ENCODE measurements around the gene CEP41. TPM values are rescaled to one million over a fixed set of nuclear protein-coding genes. Genes with fewer than 3 reads are reported as not detected.

Gene CEP41
- total RNA-seq, 1 donor from 2014 or later = 14.2 TPM

DNA sequence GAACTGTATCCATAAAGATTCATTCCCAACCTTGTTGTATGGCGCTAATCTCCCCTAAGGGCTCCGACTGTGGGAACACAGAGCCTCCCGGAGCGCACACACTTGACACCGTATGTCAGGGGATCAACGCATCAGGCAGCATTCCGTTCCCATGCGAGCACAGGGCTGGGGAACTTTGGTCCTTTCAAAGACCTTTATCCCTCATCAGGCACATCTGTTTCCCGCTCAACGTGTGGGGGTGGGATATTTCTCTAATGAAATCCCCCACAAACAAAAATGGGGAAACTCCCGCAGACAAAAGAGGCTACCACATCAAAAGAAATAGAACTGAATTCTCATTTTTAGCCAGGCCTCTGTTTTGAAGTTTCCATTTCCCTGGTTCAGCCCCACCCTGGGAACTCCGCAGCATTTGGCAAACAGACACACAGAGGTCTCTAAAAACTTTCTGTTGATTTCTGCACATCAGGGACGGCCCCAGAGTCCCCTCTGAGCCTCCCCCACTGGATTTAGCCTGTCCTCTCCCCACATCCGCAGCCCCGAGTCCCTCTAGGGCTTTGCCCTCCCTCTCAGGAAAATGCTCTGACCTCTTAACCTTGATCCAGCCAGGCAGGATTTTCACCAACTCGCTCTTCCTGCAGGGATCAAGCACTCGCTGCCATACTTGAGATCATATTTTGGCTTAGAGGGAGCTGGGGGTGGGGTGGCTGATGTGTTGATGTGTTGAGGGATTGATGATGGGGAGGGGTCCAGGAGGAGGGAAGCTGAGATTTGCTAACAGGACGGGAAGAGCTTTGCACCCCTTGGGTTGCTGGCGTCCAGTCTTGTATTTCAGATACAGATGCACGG is 89.6 kb downstream of the CEP41 start:
- DNase-seq = no peak

DNA sequence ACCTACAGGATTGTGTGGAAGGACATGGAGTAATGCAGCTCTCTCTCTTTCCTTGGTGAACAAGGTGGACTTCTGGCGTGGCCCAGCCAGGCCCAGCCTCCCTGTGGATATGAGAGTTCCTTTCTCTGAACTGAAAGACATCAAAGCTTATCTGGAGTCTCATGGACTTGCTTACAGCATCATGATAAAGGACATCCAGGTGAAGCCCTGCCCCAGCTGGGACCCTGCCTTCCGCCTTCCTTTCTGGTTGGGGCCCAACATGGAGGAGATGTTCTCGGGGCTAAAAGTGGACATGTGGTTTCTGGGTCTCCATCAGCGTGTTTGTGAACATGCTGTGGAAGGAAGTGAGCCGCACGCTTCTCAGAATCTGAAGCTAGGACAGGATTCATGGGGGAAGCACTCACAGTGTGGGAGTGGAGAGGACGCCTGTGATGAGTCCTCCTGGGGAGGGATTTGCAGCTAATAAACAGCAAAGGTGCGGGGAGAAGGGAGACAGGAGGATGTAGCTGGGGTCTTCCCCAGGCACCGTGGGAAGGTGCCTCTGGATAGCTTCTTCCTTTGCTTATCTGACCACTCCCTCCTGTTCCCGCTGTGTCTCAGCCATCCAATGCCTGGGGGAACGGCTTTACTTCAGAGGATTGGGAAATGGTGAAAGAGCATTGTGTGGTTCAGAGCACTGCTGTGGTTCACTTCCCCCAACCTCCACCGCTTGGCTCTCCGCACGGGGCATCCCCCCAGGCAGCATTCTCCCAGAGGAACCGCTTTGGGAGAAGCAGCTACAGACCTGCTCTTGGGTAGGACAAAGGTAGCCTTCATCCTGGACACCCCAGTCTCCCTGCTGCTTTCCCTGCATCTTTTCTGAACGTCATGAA is 90.7 kb downstream of the CEP41 start:
- no peak for DNase-seq

DNA sequence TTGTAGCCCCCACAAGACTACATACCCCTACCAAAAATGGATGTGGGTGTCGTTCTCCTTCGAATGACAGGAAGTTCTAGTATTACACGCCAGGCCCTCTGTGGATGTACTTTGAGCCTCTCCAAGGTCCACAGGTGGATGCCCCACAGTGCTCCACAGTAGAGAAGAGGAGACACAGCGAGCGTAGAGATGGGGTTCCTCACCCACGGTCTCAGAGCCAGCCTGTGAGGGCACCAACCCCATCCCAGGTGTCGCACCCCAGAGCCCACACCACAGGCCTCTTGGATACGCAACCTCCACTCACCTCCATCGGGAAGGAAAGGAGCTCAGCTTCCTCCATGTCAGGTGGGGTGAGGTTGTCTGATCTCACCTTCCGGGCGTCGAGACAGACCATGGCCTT is 93.9 kb downstream of the CEP41 start:
- DNase-seq = no peak

DNA sequence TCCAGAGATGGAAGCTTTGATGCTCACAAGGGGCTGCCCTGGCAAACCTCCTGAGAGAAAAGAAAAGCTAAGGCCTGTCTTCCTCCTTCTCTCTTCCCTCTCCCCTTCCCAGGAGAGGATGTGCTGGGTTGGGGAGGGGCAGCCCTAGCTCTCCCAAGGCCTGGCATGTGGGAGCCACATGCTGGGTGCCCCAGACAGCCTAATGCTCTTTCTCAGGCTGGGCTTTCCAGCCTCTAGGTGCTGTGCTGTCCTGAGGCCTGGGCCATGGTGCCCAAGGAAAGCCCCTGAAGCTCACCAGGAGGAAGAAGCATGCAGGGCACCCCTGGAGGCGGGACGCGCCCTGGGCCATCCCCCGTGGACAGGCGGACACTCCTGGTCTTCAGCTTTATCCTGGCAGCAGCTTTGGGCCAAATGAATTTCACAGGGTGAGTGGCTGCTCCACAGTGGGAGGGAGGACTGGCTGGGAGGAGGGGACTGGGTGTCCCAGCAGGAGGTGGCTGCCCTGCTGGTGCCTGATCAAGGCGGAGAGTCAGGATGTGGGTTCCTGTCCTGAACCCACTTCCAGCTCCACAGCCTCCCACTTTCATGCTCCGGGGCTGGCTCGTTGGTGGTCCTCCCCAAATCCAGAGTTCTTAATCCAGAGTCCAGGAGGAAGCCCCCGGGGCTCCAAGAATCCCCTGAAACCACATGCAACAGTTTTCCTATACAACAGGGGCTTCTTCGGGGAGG is 94.5 kb downstream of the CEP41 start:
- no peak for DNase-seq

DNA sequence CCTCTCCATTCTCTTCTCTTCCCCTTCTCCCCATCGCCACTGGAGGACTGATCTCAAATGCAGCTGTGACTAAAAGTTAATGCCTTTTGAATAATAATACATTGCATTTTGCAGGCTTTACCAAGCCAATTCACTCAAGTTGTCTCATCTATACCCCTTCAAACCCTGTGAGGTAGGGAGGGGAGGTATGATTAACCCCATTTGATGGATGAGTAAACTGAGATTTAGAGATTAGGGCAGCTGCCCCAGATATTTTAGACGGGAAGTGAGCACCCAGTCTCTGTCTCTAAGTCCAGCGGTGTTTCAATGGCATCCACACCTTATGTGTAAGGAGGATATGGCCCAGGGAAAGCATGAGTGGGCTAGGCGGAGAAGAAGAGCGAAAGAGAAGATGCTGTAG is 95.1 kb downstream of the CEP41 start:
- no peak for DNase-seq

DNA sequence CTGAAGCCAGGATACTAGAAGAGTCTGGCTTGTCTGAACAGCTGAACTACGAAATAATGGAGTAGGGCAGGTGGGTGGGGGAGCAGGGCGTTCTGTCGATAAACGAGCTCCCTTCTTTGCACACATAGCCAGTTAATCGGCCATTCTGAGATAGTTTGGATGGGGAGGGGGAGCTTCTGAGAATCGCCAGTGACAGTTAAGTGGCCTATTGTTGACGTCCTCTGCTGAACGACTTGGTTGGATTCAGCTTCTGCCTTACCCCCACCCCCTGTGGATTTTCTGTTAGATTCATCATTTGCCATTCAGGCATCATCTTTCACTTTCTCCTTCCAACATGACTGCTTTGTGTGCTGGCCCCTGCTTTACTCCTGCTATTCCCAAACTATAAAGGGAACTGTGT is 95.7 kb downstream of the CEP41 start:
- DNase-seq = no peak

DNA sequence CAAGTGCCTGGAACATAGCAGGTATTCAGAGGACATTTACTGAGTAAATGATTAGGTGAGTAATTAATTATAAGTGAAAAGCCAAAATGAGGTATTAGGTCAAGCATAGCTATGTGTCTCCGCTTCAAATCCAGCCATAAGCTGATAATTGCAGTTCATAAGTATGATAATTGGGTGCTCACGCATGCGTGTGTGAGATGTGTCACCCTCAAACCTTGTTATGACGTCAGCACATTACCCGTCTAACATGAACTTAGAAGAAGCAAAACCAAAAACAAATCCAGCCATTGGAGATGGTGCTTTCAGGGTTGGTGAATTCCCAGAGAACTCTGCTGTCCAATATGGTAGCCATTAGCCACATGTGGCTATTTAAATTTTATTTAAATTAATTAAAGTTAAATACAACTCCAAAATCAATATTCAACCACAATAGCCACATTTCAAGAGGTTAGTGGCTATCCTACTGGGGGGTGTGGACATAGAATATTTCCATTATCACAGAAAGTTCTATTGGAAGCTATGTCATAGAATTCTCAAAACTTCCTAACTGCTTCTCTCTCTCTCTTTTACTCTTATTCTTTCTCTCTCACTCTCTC is 96.4 kb downstream of the CEP41 start, which contains the start of gene CPA5:
Gene CPA5 (plus strand): TSS at position 546 of the 596 bp plus-strand sequence. CDS start 1,670 bp downstream, outside the sequence.
- no peak for DNase-seq

Small RNA genes lying within 50 kb of the gene (small RNA-seq; reads per million reads assigned to genes)
- not detected for gene RF02148
- not detected for gene RF02149
- not detected for gene RF02150

Other genes starting within 250 kb of the CEP41 start
- gene TMEM209, start 235.6 kb downstream of the CEP41 start, total RNA-seq = 13.9 TPM
- 0.31 TPM for gene SSMEM1, start 233.2 kb downstream of the CEP41 start, total RNA-seq
- not detected for gene CPA2, start 174.2 kb downstream of the CEP41 start, total RNA-seq
- gene CPA4, start 147.9 kb downstream of the CEP41 start, total RNA-seq = 0.78 TPM
- not detected for gene CPA5, start 96.2 kb downstream of the CEP41 start, total RNA-seq
- gene CPA1, start 60.5 kb downstream of the CEP41 start, total RNA-seq = not detected
- 85.8 TPM for gene MEST, start 51.1 kb upstream of the CEP41 start, total RNA-seq
- gene COPG2, start 227.7 kb upstream of the CEP41 start, total RNA-seq = 60.8 TPM
- gene TSGA13, start 245.5 kb upstream of the CEP41 start, total RNA-seq = 0.16 TPM